ENCODE data around the gene TNK1. TPM values are rescaled to one million over a fixed set of nuclear protein-coding genes. Genes with fewer than 3 reads are reported as not detected.

Gene TNK1
- total RNA-seq, 4 donors from 2014 or later = 0.95 to 13.5 (median 5.2) TPM

- no peak for TF ChIP-seq CTCF (IDR thresholded peaks at IDR 0.05)
- ATAC-seq (ENCODE audit: low FRiP score) (no peak), DNase-seq (ENCODE audit: low spot score) (no peak)
These were observed 39.0 kb upstream of the TNK1 start for GRCh38 chr17:7341842-7342241.

GRCh38 chr17:7343250-7343649 lies 37.6 kb upstream of the TNK1 start:
- no peak for TF ChIP-seq CTCF (IDR thresholded peaks at IDR 0.05)

GRCh38 chr17:7346761-7347614 lies 33.9 kb upstream of the TNK1 start:
- ATAC-seq (ENCODE audit: low FRiP score) (no peak), DNase-seq (ENCODE audit: low spot score) (no peak)
- TF ChIP-seq CTCF (IDR thresholded peaks at IDR 0.05) = no peak

More at GRCh38 chr17:7343250-7343649, 37.6 kb upstream of the TNK1 start:
- ATAC-seq (ENCODE audit: low FRiP score) (no peak), DNase-seq (ENCODE audit: low spot score) (no peak)

- no peak for TF ChIP-seq CTCF (IDR thresholded peaks at IDR 0.05)
- ATAC-seq (ENCODE audit: low FRiP score) (no peak), DNase-seq (ENCODE audit: low spot score) (no peak)
These were observed 33.0 kb upstream of the TNK1 start for GRCh38 chr17:7347630-7348477.

GRCh38 chr17:7348478-7349242 lies 32.2 kb upstream of the TNK1 start:
- TF ChIP-seq CTCF (IDR thresholded peaks at IDR 0.05) = no peak
- ATAC-seq (ENCODE audit: low FRiP score) (no peak), DNase-seq (ENCODE audit: low spot score) (no peak)

GRCh38 chr17:7351665-7352502 lies 29.0 kb upstream of the TNK1 start, which contains the start of gene KCTD11:
KCTD11 (plus strand) TSS chr17:7352162.
- DNase-seq (ENCODE audit: low spot score) (peak; percentile 70), ATAC-seq (ENCODE audit: low FRiP score) (peak; percentile 65)
- TF ChIP-seq CTCF (IDR thresholded peaks at IDR 0.05) = peak in 1 of 3 donors; percentile 19

Data from omental fat pad (tissue), 4 donors.